Type B pancreatic cell (in vitro differentiated cells): ENCODE data around the gene COIL. TPM values are rescaled to one million over a fixed set of nuclear protein-coding genes. Genes with fewer than 3 reads are reported as not detected.

Experiments
- DNase-seq: peaks from one replicate; pipeline ENCODE4 v3.0.0; 2021; ENCODE audit warnings: mixed read lengths; ENCODE audit not compliant: unreplicated experiment; ENCODE audit errors: extremely low spot score
- H3K27ac Mint-ChIP-seq: 2 replicates; pipeline ENCODE4 v1.8.0; 2021; ENCODE audit warnings: mild to moderate bottlenecking, mixed read lengths
- H3K27me3 Mint-ChIP-seq: 2 replicates; pipeline ENCODE4 v1.8.0; 2021; ENCODE audit warnings: mixed read lengths
- H3K36me3 Mint-ChIP-seq: 2 replicates; pipeline ENCODE4 v1.8.0; 2021; ENCODE audit warnings: mixed read lengths
- H3K4me1 Mint-ChIP-seq: one replicate; pipeline ENCODE4 v1.8.0; 2021; ENCODE audit warnings: mixed read lengths; ENCODE audit not compliant: unreplicated experiment
- H3K4me3 Mint-ChIP-seq: 2 replicates; pipeline ENCODE4 v1.8.0; 2021; ENCODE audit warnings: mild to moderate bottlenecking, mixed read lengths
- H3K9me3 Mint-ChIP-seq: 2 replicates; pipeline ENCODE4 v1.8.0; 2021; ENCODE audit warnings: mixed read lengths
- total RNA-seq: library from RNA; stranded (reverse); gene quantifications from 2 replicates; pipeline ENCODE4 v1.2.1, GENCODE V29; 2021; ENCODE audit warnings: low replicate concordance
- TF ChIP-seq, protein P1 (sequence below): fragments of 200-600 bp; sonication (generic); conservative IDR thresholded peaks from 2 replicates; pipeline ENCODE4 v1.5.0; 2021; ENCODE audit warnings: antibody characterized with exemption, mild to moderate bottlenecking

COIL gene
- total RNA-seq, 1 donor from 2014 or later: 26.5 TPM

DNA sequence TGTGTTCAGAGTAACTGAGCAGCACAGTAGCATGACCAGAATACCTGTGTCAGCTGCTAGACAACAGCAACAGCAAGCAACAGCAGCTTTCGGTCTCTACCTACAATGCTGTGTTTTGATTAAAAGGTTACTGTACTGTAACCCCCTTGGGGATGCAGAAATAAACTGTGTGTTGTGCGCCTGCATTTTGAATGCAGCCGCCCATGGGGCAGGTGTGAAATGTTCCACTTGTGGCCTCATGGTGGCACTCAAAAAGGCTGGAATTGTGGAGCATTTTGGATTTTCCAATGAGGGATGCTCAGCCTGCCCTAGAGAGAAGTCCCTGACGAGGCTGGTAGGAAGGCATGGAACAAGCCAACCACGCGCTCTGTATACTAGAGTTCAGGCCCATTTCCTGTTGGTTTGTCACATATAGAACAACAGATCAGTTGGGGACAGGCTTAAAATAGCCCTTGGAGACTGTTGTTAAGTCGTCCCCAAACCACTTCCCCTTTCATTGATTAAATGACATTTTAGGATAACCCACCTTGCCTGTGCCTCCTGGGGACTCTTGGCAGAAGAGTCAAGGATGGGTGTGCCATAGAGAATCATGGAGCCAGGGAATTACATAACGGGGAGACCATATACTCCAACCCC is 44.2 kb upstream of the COIL start:
- H3K9me3 Mint-ChIP-seq: peaks cover 3% of the 10 kb centered on the region
- no peaks in the 10 kb centered on the region for H3K27me3 Mint-ChIP-seq
- peaks cover 3% of the 10 kb centered on the region for H3K4me1 Mint-ChIP-seq
- TF ChIP-seq, protein P1, sequence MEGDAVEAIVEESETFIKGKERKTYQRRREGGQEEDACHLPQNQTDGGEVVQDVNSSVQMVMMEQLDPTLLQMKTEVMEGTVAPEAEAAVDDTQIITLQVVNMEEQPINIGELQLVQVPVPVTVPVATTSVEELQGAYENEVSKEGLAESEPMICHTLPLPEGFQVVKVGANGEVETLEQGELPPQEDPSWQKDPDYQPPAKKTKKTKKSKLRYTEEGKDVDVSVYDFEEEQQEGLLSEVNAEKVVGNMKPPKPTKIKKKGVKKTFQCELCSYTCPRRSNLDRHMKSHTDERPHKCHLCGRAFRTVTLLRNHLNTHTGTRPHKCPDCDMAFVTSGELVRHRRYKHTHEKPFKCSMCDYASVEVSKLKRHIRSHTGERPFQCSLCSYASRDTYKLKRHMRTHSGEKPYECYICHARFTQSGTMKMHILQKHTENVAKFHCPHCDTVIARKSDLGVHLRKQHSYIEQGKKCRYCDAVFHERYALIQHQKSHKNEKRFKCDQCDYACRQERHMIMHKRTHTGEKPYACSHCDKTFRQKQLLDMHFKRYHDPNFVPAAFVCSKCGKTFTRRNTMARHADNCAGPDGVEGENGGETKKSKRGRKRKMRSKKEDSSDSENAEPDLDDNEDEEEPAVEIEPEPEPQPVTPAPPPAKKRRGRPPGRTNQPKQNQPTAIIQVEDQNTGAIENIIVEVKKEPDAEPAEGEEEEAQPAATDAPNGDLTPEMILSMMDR: peak; percentile 17
- H3K36me3 Mint-ChIP-seq: peaks cover 13% of the 10 kb centered on the region
- no peak for DNase-seq
- no peak overlapping the region for H3K27ac Mint-ChIP-seq
- H3K4me3 Mint-ChIP-seq: no peak overlapping the region

DNA sequence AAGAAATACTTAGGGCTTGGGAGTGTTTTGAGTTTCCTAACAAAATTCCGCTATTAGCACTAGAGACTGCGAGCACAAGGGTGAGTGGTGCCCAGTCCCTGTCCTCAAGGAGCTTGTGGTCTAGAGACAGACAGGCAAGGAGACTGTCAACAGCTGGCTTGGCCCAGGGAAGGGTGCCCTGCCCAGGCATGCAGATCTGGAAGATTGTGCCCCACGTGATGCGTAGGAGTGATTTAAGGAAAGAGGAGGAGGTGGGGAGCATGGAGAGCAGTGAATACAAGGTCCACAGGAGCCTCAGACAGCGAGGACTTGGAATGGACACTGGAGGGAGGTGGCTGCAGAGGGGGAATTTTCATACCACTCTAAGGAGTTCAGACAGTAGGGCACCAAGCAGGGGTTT is 42.1 kb upstream of the COIL start:
- Mint-ChIP-seq H3K27ac (no peak overlapping the region), H3K4me1 (no peaks in the 10 kb centered on the region), H3K27me3 (no peaks in the 10 kb centered on the region), H3K9me3 (no peaks in the 10 kb centered on the region), H3K36me3 (peaks cover 20% of the 10 kb centered on the region), H3K4me3 (no peak overlapping the region)
- TF ChIP-seq, protein P1: no peak
- no peak for DNase-seq

DNA sequence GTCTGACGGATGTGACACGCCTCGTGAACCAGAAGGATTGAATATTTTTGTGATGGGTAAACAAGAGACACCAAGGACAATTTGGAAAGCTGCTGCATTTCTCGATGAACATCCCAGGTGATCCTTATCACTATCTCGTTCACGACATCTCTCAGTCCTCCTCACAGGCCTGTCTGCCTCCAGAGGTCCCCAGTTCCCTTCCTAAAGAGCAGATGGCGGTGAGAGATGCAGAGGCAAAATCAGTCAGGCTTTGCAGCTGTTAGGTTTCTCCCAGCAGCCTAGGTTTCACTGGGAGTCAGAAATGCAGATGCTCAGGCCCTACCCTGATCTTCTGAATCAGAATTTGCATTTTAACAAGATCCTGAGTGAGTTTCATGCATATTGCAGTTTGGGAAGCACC is 40.7 kb upstream of the COIL start:
- Mint-ChIP-seq H3K27me3 (no peaks in the 10 kb centered on the region), H3K4me3 (no peak overlapping the region), H3K36me3 (peaks cover 23% of the 10 kb centered on the region), H3K4me1 (no peaks in the 10 kb centered on the region), H3K27ac (no peak overlapping the region), H3K9me3 (no peaks in the 10 kb centered on the region)
- TF ChIP-seq, protein P1: no peak
- no peak for DNase-seq

DNA sequence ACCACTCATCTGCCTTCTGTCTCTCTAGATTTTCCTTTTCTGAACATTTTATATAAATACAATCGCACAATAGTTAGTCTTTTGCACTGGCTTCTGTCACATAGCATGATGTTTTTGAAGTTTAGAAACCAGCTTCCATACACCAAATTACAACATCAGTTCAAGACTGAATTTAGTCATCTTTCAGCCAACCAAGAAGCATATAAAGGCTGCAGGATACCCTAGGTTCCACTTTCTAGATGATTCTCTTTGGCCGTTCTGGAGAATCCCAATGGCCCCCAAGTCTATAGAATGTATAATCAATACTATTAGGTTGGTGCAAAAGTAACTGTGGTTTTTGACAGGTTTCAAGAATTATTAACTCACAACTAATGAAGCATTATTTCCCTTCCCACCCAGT is 36.5 kb upstream of the COIL start:
- no peak for DNase-seq
- no peak overlapping the region for H3K4me3 Mint-ChIP-seq
- peaks cover 19% of the 10 kb centered on the region for H3K36me3 Mint-ChIP-seq
- TF ChIP-seq, protein P1: no peak
- no peaks in the 10 kb centered on the region for H3K27me3 Mint-ChIP-seq
- H3K4me1 Mint-ChIP-seq: peaks cover 4% of the 10 kb centered on the region
- H3K27ac Mint-ChIP-seq: no peak overlapping the region
- no peaks in the 10 kb centered on the region for H3K9me3 Mint-ChIP-seq

DNA sequence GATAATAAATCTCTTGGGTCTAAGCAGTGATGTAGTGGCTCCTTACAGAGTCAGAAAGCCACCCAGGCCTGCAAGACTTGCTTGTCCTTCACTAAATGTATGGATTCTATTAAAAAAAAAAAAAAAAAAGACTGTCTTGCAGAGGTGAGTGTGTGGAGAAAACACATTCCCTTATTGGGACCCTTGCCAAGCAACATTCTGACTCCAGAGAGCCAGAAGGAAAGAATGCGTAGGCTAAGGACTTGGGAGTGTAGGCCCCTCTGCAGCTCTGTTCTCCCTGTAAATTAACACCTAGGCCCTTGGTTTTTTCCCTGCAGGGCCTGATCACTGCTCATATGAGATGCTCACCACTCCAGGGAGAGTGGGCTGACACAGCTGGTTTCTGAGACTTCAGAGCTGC is 34.9 kb upstream of the COIL start:
- Mint-ChIP-seq H3K27me3 (no peaks in the 10 kb centered on the region), H3K9me3 (no peaks in the 10 kb centered on the region), H3K27ac (no peak overlapping the region), H3K4me3 (no peak overlapping the region), H3K36me3 (peaks cover 26% of the 10 kb centered on the region), H3K4me1 (peaks cover 4% of the 10 kb centered on the region)
- TF ChIP-seq, protein P1: no peak
- no peak for DNase-seq
